Urinary bladder (tissue), 4 donors: Measurements from ENCODE around the gene CELSR1. TPM values are rescaled to one million over a fixed set of nuclear protein-coding genes. Genes with fewer than 3 reads are reported as not detected.
"Not testable (repeated sequence)": the region's sequence is repeated elsewhere in the genome, so short reads cannot be mapped to it uniquely, and the experiment has no call there.

Experiments
- DNase-seq: peaks from one replicate; pipeline ENCODE4 v3.0.0-alpha.2; 2015; ENCODE audit errors: extremely low spot score
- H3K27ac ChIP-seq: one replicate; pipeline ENCODE4 v1.5.1; 2013; ENCODE audit warnings: low read depth, mild to moderate bottlenecking, moderate library complexity
- H3K36me3 ChIP-seq: one replicate; pipeline ENCODE4 v1.6.1; 2013; ENCODE audit warnings: mild to moderate bottlenecking, moderate library complexity; ENCODE audit not compliant: insufficient read depth
- H3K4me1 ChIP-seq: one replicate; pipeline ENCODE4 v1.6.1; 2013; ENCODE audit warnings: mild to moderate bottlenecking, moderate library complexity; ENCODE audit not compliant: insufficient read depth
- H3K4me3 ChIP-seq: one replicate; pipeline ENCODE4 v1.5.1; 2013; ENCODE audit warnings: low read depth, low read length
- WGBS: extraction: QIAGEN DNeasy Blood & Tissue Kit; methylation state at CpG from one replicate; pipeline ENCODE4 v1.1.7; 2013; 5-methylcytosine and 5-hydroxymethylcytosine counted together
- polyA plus RNA-seq: library from polyadenylated mRNA; stranded (reverse); fragments of 200-250 nt; gene quantifications from one replicate; pipeline ENCODE4 v1.2.3, GENCODE V29; 2013
- total RNA-seq: library from RNA; depleted of rRNA; stranded (reverse); fragments of >200 nt; gene quantifications from one replicate; pipeline ENCODE4 v1.2.3, GENCODE V29; 2014
- donor health status: healthy with polysubstance abuse.
- donor health status: healthy.

Gene CELSR1
- total and polyA plus RNA-seq, 2 donors = 3.2 to 4.5 TPM

DNA sequence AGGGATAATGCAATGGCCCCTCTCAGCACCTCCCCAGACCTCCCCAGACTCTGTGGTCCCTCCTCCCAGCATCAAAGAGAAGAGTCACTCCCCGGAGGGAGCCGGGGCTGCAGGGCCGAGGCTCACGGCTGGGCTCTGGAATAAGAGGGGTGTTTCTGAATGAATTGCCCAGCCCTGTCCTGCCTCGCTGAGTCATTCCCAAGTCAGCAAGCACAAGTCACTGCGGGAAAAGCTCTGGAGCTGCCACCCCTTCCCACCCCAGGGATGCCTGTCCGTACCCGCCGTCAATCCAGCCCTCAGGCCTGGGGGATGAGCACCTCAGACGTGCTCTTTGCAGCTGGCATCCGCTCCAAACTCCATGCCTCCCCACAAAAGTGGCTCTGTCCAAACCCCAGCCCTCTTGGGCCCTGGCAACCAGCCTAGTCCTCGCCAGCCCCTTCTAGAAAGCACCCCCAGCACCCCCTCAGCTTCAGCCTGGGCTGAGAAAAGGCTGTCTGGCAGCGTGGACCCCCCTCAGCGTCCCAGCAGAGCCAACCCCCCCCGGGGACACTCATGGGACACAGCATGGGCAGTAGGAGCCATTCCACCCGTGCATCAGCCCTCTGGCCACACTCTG is 22.7 kb downstream of the CELSR1 start:
- Histone ChIP-seq H3K4me3 (no peak overlapping the region), H3K27ac (no peak overlapping the region), H3K36me3 (no peaks in the 10 kb centered on the region), H3K4me1 (no peaks in the 10 kb centered on the region)
- WGBS = 72% methylated on average over 16 of the region's 16 CpGs
- no peak for DNase-seq

DNA sequence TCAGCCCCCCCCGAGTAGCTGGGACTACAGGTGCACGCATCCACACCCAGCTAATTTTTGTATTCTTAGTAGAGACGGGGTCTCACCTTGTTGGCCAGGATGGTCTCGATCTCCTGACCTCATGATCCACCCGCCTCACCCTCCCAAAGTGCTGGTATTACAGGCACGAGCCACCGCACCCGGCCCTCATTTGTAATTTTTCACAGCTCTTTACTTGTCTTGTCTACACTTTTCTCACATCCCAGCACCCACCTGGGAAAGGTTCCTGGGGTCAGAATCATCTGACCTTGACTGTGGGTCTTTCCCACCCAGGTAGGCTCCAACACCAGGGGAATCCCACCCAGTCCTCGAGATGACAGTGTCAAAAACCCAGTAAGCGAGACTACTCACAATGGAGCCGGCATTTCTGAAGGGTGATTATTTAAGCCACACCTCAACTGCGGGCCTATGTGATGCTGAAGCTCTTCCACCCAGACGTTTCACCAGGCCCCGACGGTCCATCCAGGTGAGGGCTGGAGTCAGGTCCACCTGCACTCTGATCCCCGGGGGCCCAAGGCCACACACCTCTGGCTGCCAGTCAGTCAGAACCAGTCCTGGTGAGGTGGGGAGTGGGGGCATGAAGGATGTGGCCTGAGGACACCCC is 23.4 kb downstream of the CELSR1 start:
- H3K4me3 ChIP-seq = no peak overlapping the region
- H3K4me1 ChIP-seq = no peaks in the 10 kb centered on the region
- H3K27ac ChIP-seq = no peak overlapping the region
- DNase-seq = no peak
- WGBS = 89% methylated on average over 16 of the region's 16 CpGs
- no peaks in the 10 kb centered on the region for H3K36me3 ChIP-seq

DNA sequence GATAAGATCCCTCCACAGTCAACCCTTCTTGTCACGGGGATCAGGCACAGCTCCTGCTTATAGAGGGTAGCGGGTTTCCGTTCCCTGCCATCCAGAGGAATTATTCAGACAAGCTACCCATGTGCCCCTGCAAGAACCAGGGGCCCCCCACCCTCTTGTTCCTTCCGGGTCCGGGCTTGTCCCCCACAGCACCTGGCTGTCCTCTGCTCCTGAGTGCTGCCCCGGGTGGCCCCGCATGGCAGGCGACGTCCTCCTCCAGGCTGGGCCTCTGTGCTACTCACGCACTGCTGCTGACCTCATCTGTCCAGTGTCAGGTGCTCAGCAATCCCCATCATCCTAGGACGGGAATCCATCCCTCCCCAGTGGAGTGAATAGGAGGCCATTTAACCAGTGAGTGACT is 24.7 kb downstream of the CELSR1 start:
- 92% methylated on average over 11 of the region's 11 CpGs for WGBS
- DNase-seq = no peak
- no peaks in the 10 kb centered on the region for H3K36me3 ChIP-seq
- H3K4me3 ChIP-seq = no peak overlapping the region
- H3K4me1 ChIP-seq = no peaks in the 10 kb centered on the region
- no peak overlapping the region for H3K27ac ChIP-seq

DNA sequence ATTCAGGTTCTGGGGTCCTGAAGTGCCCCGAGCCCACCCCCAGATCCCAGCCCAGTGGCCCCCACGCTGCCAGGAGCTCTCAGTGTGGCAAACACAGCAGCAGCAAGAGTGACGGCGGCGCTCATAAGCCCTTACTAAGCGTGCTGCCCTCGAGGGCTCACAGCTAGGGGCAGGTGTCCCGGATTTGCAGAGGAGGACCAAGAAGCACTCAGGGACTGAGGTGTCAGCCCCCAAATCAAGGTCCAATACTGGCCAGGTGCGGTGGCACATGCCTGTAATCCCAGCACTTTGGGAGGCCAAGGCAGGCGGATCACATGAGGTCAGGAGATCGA is 25.4 kb downstream of the CELSR1 start:
- WGBS = 90% methylated on average over 11 of the region's 11 CpGs
- Histone ChIP-seq H3K27ac (no peak overlapping the region), H3K4me1 (no peaks in the 10 kb centered on the region), H3K36me3 (no peaks in the 10 kb centered on the region), H3K4me3 (no peak overlapping the region)
- DNase-seq = no peak

DNA sequence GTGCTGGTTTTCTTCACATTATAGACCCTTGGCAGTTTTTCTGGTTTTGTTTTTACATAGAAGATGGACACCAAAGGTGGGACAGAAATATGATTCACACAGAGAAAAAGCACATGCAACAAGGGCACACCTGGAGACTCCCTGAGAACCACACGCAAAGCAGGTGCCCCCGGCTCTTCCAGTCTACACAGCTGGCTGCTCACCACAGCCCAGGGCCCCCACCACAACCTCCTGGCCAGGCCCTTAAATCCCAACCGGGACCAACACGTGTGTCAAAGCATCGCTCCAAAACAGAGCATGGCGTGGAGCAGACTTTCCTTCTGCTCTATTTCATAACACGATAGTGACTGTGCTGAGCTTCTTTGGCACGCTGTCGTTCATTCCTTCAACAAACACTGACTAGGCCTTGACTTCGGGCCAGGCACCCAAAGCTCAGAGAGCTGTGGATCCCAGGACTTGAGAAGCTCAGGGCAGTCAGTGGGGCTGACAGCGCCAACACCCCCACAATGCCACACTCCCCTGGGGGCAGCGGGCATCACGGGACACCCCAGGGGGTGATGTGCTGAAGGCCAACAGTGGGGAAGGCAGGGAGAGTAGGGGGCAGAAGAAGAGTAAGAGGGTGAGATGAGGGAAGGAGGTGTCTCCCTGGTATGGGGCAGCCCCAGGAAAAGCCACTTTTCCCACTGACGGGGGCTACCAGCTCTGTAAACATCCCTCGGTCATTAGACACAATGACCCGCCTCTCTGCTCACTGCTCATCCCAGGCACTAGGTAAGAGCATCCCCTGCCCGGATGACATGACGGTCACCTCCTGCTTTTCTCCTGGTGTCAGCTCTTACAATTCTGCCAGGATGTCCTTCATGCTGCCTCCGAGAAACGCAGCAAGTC is 26.0 kb downstream of the CELSR1 start:
- Histone ChIP-seq H3K36me3 (no peaks in the 10 kb centered on the region), H3K4me1 (no peaks in the 10 kb centered on the region), H3K4me3 (no peak overlapping the region), H3K27ac (no peak overlapping the region)
- WGBS = 67% methylated on average over 20 of the region's 20 CpGs
- no peak for DNase-seq

DNA sequence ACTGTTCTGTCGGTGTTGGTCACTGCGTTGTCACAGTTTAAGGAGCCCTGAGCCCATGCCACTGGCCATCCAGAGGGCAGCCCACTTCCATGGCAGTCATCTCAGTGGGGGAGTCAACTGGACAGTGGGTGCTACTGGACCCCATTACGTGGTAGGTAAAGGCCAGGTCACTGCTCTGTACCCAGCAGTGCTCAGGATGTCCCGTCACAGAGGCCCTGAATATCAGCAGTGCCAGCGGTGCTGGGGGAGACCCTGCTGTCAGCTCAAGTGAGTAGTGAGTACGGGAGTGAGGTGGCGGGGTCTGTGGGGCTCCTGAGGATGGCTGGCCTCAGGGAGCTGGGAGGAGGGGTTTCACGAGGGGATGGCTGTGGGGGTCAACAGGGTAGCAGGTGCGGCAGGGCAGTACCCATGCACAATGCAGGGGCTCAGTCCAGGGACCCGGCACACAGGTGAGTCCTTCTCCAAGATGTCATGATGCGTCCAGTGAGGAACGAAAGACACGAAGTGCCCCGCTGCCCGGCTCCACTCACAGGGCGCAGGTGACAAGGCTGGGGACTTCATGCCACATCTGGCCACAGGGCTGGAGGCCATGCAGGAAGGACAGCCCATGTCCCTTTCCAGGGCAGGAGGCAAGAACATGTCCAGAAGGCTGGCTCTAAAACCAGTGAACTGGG is 27.9 kb downstream of the CELSR1 start:
- no peak for DNase-seq
- Histone ChIP-seq H3K36me3 (no peaks in the 10 kb centered on the region), H3K4me3 (no peak overlapping the region), H3K4me1 (no peaks in the 10 kb centered on the region), H3K27ac (no peak overlapping the region)
- WGBS = 92% methylated on average over 16 of the region's 16 CpGs

DNA sequence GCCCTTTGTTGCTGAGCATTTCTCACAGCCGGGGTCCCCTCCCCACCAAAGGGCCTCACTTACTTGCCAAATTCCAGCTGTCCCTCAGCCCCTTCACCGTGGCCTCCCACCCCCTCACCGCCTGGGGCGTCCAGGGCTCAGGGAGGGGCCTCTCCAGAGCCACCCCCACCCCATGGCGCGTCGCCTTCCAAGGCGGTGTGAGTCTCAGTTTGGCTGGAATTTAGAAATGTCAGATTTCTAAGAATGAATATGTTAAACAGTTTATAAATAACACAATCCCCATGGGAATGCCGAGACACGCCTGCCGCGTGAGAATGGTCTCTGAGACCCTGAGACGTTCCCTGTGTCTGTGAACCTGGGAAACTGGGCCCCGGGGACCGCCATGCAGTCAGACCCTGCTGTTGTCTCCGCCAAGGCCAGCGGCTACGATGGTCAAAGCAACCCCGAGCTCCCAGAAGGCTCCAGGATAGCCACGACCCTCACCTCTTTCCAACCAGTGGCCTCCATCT is 28.9 kb downstream of the CELSR1 start:
- no peaks in the 10 kb centered on the region for H3K4me1 ChIP-seq
- DNase-seq = no peak
- 48% methylated on average over 20 of the region's 20 CpGs for WGBS
- no peak overlapping the region for H3K27ac ChIP-seq
- H3K36me3 ChIP-seq = no peaks in the 10 kb centered on the region
- H3K4me3 ChIP-seq = no peak overlapping the region

DNA sequence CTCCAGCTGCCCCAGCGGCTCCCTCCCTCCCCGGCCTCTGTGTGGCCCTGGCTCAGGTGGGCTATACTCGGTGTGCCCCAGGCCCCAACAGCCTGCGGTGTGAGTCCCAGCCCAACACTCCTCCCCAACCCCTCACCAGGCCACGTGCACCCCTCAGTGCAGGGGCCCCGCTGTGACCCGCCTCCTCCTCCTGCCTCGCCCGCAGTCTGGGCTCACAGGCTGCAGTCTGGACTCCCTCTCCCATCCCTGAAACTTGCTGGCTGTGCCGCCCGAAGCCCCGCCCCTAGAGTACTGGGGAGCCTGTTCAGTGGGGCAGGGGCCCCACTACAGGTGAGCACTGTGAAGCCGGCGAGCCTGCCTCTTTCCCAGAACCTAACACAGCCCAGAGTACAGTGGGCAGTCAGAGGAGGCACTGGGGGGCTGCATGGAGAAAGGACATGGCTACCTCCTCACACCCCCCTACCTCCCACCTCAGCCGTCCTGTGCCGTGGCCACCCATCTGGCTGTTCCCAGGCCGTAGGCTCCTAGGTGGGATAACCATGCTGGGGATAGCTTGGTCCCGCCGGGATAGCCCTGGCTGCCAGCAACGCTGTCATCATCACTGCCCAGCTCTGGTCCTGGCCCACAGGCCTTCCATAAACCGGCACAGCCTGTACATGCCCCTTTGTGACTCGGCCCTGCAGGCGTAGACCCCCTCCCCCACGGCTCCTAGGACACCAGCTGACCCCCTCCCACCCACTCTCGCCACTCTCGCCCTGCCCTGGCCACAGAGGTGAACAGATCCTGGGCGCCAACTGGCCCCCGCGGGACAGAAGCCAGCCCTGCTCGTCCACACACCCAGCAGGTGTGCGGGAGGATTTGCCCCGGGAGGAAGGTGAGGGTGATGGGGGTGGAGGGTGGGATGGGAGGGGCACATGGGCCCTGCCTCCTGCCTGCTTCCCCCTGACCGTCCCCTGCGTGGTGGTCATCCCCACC is 29.7 kb downstream of the CELSR1 start:
- no peaks in the 10 kb centered on the region for H3K4me1 ChIP-seq
- WGBS = 51% methylated on average over 34 of the region's 34 CpGs
- H3K4me3 ChIP-seq = no peak overlapping the region
- H3K27ac ChIP-seq = no peak overlapping the region
- DNase-seq = no peak
- H3K36me3 ChIP-seq = no peaks in the 10 kb centered on the region

DNA sequence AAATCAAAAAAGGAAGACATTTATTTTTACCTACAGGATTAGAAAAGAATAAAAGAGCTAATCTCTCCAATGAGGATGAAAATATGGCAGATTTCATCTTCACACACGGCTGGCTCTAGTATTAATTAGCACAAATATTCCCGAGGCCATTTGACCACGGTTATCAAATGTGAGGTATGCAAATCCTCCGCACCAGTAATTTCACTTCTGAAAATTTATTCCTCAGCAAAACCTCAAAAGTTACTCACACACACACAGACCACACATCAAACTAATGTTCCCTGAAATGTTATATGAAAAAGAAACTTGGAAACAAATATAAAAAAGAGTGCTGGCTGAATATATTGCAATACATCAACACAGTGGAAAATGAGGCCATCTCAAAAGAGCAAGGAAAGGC is 32.8 kb downstream of the CELSR1 start:
- 82% methylated on average over 4 of the region's 4 CpGs for WGBS
- Histone ChIP-seq H3K4me3 (no peak overlapping the region), H3K4me1 (no peaks in the 10 kb centered on the region), H3K36me3 (no peaks in the 10 kb centered on the region), H3K27ac (no peak overlapping the region)
- no peak for DNase-seq

DNA sequence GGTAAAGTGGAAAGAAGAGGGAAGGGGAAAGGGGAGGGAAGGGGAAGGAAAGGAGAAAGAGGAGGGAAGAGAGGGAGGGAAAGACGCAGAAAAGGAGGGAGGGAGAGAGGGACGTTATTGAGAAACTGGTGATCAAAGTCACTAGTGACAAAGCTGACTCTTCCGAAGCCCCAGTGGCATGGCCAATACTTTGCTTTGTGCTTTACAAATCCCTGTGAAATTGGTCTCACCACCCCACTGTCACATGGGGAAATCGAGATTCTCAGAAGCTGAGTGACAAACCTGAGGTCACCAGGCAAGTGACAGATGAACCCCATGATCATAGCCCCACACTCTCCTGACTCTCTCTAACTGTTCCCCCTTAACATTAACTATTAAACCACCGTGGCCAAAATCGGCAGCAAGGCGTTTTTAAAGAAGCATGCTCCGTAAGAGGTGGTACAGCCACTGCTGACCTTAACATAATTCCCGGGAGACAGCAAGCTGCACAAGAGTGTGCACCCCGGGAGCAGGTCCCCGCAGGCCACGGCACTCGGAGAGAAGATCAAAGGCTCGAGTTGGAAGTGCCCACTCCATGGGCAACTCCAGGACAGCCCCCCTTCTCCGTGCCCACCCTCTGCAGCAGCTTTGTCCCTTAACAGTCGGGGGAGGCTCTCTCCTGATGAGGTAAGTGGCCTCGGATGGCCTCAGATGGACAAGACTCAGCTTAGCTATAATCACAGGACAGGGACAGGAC is 34.8 kb downstream of the CELSR1 start:
- WGBS = 67% methylated on average over 17 of the region's 17 CpGs
- no peaks in the 10 kb centered on the region for H3K4me1 ChIP-seq
- H3K4me3 ChIP-seq = no peak overlapping the region
- no peak overlapping the region for H3K27ac ChIP-seq
- no peaks in the 10 kb centered on the region for H3K36me3 ChIP-seq
- no peak for DNase-seq

DNA sequence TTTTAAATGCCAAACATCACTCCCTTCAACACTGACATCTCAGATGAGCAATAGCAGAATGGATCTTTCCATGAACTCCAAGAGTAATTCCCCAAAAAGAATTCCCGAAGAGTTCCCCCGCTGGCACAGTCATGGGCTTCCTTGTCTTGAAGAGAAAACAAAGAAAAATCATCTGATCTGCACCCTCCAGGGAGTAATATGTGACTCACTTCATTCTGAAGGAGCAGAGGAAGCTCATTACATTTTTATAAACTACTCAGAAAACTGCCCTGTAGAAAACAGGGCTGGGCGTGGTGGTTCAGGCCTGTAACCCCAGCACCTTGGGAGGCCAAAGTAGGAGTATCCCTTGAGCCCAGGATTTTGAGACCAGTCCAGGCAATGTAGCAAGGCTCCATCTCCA is 35.7 kb downstream of the CELSR1 start:
- Histone ChIP-seq H3K4me1 (no peaks in the 10 kb centered on the region), H3K27ac (no peak overlapping the region), H3K4me3 (no peak overlapping the region), H3K36me3 (no peaks in the 10 kb centered on the region)
- DNase-seq = no peak
- 79% methylated on average over 3 of the region's 3 CpGs for WGBS

DNA sequence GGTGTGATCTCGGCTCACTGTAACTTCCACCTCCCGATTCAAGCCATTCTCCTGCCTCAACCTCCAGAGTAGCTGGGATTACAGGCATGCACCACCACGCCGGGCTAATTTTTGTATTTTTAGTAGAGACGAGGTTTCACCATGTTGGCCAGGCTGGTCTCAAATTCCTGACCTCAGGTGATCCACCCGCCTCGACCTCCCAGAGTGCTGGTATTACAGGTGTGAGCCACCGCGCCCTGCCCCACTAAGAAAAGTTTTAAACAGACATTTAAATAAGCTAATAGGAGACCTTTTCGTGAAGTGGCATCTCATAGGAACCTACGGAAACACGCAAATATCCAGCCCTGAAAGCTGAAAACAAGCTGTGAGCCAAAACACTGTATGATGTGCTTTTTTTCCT is 36.2 kb downstream of the CELSR1 start:
- 93% methylated on average over 12 of the region's 12 CpGs for WGBS
- H3K27ac ChIP-seq, H3K36me3 ChIP-seq, DNase-seq, H3K4me3 ChIP-seq, H3K4me1 ChIP-seq: not testable (repeated sequence)
